ENCODE data around the gene OR2A42. TPM values are rescaled to one million over a fixed set of nuclear protein-coding genes. Genes with fewer than 3 reads are reported as not detected.
"Not testable (repeated sequence)": the region's sequence is repeated elsewhere in the genome, so short reads cannot be mapped to it uniquely, and the experiment has no call there.

OR2A42 gene
- total and polyA plus RNA-seq, 2 experiments from 2014 or later = 0.06 to 0.32 TPM

- H3K9me2 ChIP-seq (ENCODE audit: insufficient read depth); H4K20me1 ChIP-seq (ENCODE audit: insufficient read depth); in situ Hi-C loops (cut with MboI); H3K4me3 ChIP-seq; H3K27ac ChIP-seq; H3K36me3 ChIP-seq (ENCODE audit: low read depth); H2AFZ ChIP-seq; H3K9ac ChIP-seq; H3K4me1 ChIP-seq (ENCODE audit: insufficient read depth); DNase-seq; H3K9me3 ChIP-seq (ENCODE audit: low read depth); H3K27me3 ChIP-seq (replicated peaks; ENCODE audit: insufficient read depth); H3K4me2 ChIP-seq (ENCODE audit: unreplicated experiment); H3K79me2 ChIP-seq (ENCODE audit: insufficient read depth); H3F3A ChIP-seq (ENCODE audit: insufficient read depth): not testable (repeated sequence)
- no CpG with 5 or more reads among the region's 5 CpGs for WGBS, 2 experiments (ENCODE audit: low coverage in 1 of 2, low lambda C conversion rate in 2 of 2, missing lambda C conversion rate in 2 of 2)
Measured at GRCh38 chr7:144246967-144247366, 7.6 kb upstream of the OR2A42 start.

GRCh38 chr7:144245372-144245771 lies 6.0 kb upstream of the OR2A42 start:
- in situ Hi-C loops (cut with MboI) = not testable (repeated sequence)

GRCh38 chr7:144238530-144239082 lies 799 bp downstream of the OR2A42 start:
- H3K4me3 ChIP-seq; H3K9me3 ChIP-seq (ENCODE audit: low read depth); H3K27ac ChIP-seq; H2AFZ ChIP-seq; in situ Hi-C loops (cut with MboI); H3K79me2 ChIP-seq (ENCODE audit: insufficient read depth); H3F3A ChIP-seq (ENCODE audit: insufficient read depth); H3K27me3 ChIP-seq (replicated peaks; ENCODE audit: insufficient read depth); H3K4me2 ChIP-seq (ENCODE audit: unreplicated experiment); H3K36me3 ChIP-seq (ENCODE audit: low read depth); H4K20me1 ChIP-seq (ENCODE audit: insufficient read depth); DNase-seq; H3K4me1 ChIP-seq (ENCODE audit: insufficient read depth); H3K9me2 ChIP-seq (ENCODE audit: insufficient read depth); H3K9ac ChIP-seq: not testable (repeated sequence)
- 92% methylated on average over 2 of the region's 2 CpGs for WGBS, 2 experiments (ENCODE audit: low coverage in 1 of 2, low lambda C conversion rate in 2 of 2, missing lambda C conversion rate in 2 of 2)

More at GRCh38 chr7:144245372-144245771, 6.0 kb upstream of the OR2A42 start:
- H3K4me2 ChIP-seq (ENCODE audit: unreplicated experiment); H3F3A ChIP-seq (ENCODE audit: insufficient read depth); H3K36me3 ChIP-seq (ENCODE audit: low read depth); H3K4me1 ChIP-seq (ENCODE audit: insufficient read depth); H3K27ac ChIP-seq; H3K27me3 ChIP-seq (replicated peaks; ENCODE audit: insufficient read depth); H4K20me1 ChIP-seq (ENCODE audit: insufficient read depth); H3K79me2 ChIP-seq (ENCODE audit: insufficient read depth); H3K9ac ChIP-seq; H3K4me3 ChIP-seq; H3K9me3 ChIP-seq (ENCODE audit: low read depth); H2AFZ ChIP-seq; DNase-seq; H3K9me2 ChIP-seq (ENCODE audit: insufficient read depth): not testable (repeated sequence)
- WGBS, 2 experiments (ENCODE audit: low coverage in 1 of 2, low lambda C conversion rate in 2 of 2, missing lambda C conversion rate in 2 of 2) = no CpG with 5 or more reads among the region's 2 CpGs

- H3K27ac ChIP-seq; H2AFZ ChIP-seq; DNase-seq; H3K4me2 ChIP-seq (ENCODE audit: unreplicated experiment); H3K4me3 ChIP-seq; H4K20me1 ChIP-seq (ENCODE audit: insufficient read depth); H3K9me2 ChIP-seq (ENCODE audit: insufficient read depth); H3K9ac ChIP-seq; H3K27me3 ChIP-seq (replicated peaks; ENCODE audit: insufficient read depth); H3F3A ChIP-seq (ENCODE audit: insufficient read depth); H3K9me3 ChIP-seq (ENCODE audit: low read depth); H3K4me1 ChIP-seq (ENCODE audit: insufficient read depth); H3K36me3 ChIP-seq (ENCODE audit: low read depth); in situ Hi-C loops (cut with MboI); H3K79me2 ChIP-seq (ENCODE audit: insufficient read depth): not testable (repeated sequence)
- 44 to 63% methylated on average over 1 of the region's 1 CpG for WGBS, 2 experiments (ENCODE audit: low coverage in 1 of 2, low lambda C conversion rate in 2 of 2, missing lambda C conversion rate in 2 of 2)
Measured at GRCh38 chr7:144233039-144233438, 6.4 kb downstream of the OR2A42 start.

GRCh38 chr7:144231027-144231426 lies 8.4 kb downstream of the OR2A42 start:
- H3K4me3 ChIP-seq; H3K9me3 ChIP-seq (ENCODE audit: low read depth); H3K4me1 ChIP-seq (ENCODE audit: insufficient read depth); DNase-seq; H3K27me3 ChIP-seq (replicated peaks; ENCODE audit: insufficient read depth); H3F3A ChIP-seq (ENCODE audit: insufficient read depth); H3K4me2 ChIP-seq (ENCODE audit: unreplicated experiment); H2AFZ ChIP-seq; H3K27ac ChIP-seq; H3K79me2 ChIP-seq (ENCODE audit: insufficient read depth); H3K9ac ChIP-seq; in situ Hi-C loops (cut with MboI); H3K9me2 ChIP-seq (ENCODE audit: insufficient read depth); H4K20me1 ChIP-seq (ENCODE audit: insufficient read depth); H3K36me3 ChIP-seq (ENCODE audit: low read depth): not testable (repeated sequence)
- WGBS, 2 experiments (ENCODE audit: low coverage in 1 of 2, low lambda C conversion rate in 2 of 2, missing lambda C conversion rate in 2 of 2) = no CpG with 5 or more reads among the region's 2 CpGs

- H4K20me1 ChIP-seq (ENCODE audit: insufficient read depth); DNase-seq; H3K36me3 ChIP-seq (ENCODE audit: low read depth); H2AFZ ChIP-seq; H3K9me2 ChIP-seq (ENCODE audit: insufficient read depth); H3K4me3 ChIP-seq; H3K4me1 ChIP-seq (ENCODE audit: insufficient read depth); H3K9ac ChIP-seq; H3K9me3 ChIP-seq (ENCODE audit: low read depth); H3K4me2 ChIP-seq (ENCODE audit: unreplicated experiment); H3K27ac ChIP-seq; in situ Hi-C loops (cut with MboI); H3K79me2 ChIP-seq (ENCODE audit: insufficient read depth); H3F3A ChIP-seq (ENCODE audit: insufficient read depth); H3K27me3 ChIP-seq (replicated peaks; ENCODE audit: insufficient read depth): not testable (repeated sequence)
- 35 to 43% methylated on average over 2 of the region's 3 CpGs for WGBS, 2 experiments (ENCODE audit: low coverage in 1 of 2, low lambda C conversion rate in 2 of 2, missing lambda C conversion rate in 2 of 2)
Measured at GRCh38 chr7:144228810-144229209, 10.6 kb downstream of the OR2A42 start.

GRCh38 chr7:144226866-144227265 lies 12.5 kb downstream of the OR2A42 start:
- H3K4me2 ChIP-seq (ENCODE audit: unreplicated experiment); H3K9me2 ChIP-seq (ENCODE audit: insufficient read depth); H3F3A ChIP-seq (ENCODE audit: insufficient read depth); H4K20me1 ChIP-seq (ENCODE audit: insufficient read depth); H3K79me2 ChIP-seq (ENCODE audit: insufficient read depth); H3K27me3 ChIP-seq (replicated peaks; ENCODE audit: insufficient read depth); H3K9me3 ChIP-seq (ENCODE audit: low read depth); H3K36me3 ChIP-seq (ENCODE audit: low read depth); H2AFZ ChIP-seq; H3K4me1 ChIP-seq (ENCODE audit: insufficient read depth); H3K4me3 ChIP-seq; H3K9ac ChIP-seq; in situ Hi-C loops (cut with MboI); H3K27ac ChIP-seq: not testable (repeated sequence)
- peak; percentile 1 for DNase-seq
- 38% methylated on average over 3 of the region's 4 CpGs for WGBS, 2 experiments (ENCODE audit: low coverage in 1 of 2, low lambda C conversion rate in 2 of 2, missing lambda C conversion rate in 2 of 2)

- H3K36me3 ChIP-seq (ENCODE audit: low read depth); H3K9me2 ChIP-seq (ENCODE audit: insufficient read depth); H3F3A ChIP-seq (ENCODE audit: insufficient read depth); H3K4me1 ChIP-seq (ENCODE audit: insufficient read depth); H3K4me2 ChIP-seq (ENCODE audit: unreplicated experiment); H3K4me3 ChIP-seq; H3K79me2 ChIP-seq (ENCODE audit: insufficient read depth); H3K9me3 ChIP-seq (ENCODE audit: low read depth); H3K27me3 ChIP-seq (replicated peaks; ENCODE audit: insufficient read depth); DNase-seq; H4K20me1 ChIP-seq (ENCODE audit: insufficient read depth); H3K27ac ChIP-seq; H2AFZ ChIP-seq; in situ Hi-C loops (cut with MboI); H3K9ac ChIP-seq: not testable (repeated sequence)
Measured at GRCh38 chr7:144223675-144224074, 15.7 kb downstream of the OR2A42 start.
